Measurements from ENCODE around the gene KCNK3. TPM values are rescaled to one million over a fixed set of nuclear protein-coding genes. Genes with fewer than 3 reads are reported as not detected.
A peak's percentile ranks its signal among the peaks of the same experiment; 100 is the strongest.

The KCNK3 gene
- total and polyA plus RNA-seq, 4 donors: 6.7 to 29.9 (median 20.0) TPM

DNA sequence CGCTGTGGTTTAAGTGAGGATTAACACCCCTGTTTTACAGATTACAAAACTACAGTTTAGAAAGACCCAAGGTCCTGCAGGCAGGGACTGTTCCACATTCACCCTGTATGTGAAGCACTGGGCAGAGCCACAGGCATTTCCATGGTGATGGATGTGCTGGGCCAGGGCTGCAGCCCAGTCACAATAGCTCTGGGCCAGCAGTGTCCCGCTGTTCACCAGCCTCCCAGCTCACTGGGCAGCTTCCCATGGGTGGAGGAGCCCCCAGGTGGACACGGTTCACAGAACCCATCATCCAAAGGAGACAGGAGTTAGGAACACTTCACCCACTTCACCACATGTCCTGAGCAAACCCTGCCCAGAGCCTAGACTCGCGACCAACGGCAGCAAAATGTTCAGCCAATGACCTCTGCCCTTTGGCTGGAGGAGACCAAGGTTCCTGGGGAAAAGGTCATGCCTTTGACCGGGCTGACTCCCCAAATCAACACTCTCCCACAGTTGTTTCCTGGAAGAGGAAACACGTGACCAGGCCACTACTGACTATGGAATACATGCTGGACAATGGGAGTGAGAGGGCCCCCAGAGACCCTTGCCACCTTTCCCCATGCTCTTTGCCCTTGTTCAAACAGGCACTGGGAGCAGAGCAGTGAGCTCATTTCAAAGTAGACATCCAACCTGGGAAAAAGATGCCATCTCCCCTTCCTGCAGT, 43.5 kb downstream of the KCNK3 start:
- 53 to 54% methylated on average over 8 of the region's 8 CpGs for WGBS, 2 donors

GRCh38 chr2:26737221-26737620, 44.7 kb downstream of the KCNK3 start:
- H3K9me3 ChIP-seq (ENCODE audit: control insufficient read depth in 4 of 4, insufficient read depth in 3 of 4, low read length in 3 of 4): no peaks in the 10 kb centered on the region
- DNase-seq (no peak), ATAC-seq (ENCODE audit: insufficient read depth, low FRiP score) (no peak)
- WGBS, 2 donors: 87 to 89% methylated on average over 4 of the region's 4 CpGs
- no peak for TF ChIP-seq CTCF (IDR thresholded peaks at IDR 0.05; ENCODE audit: control extremely low read depth, extremely low read depth)
- H3K4me1 ChIP-seq (ENCODE audit: control insufficient read depth in 5 of 5, insufficient read depth in 5 of 5, low read length in 5 of 5): peaks cover 0 to 40% (median 20%) of the 10 kb centered on the region in 5 donors
- H3K4me3 ChIP-seq: no peak overlapping the region
- H3K27ac ChIP-seq (ENCODE audit: low read depth in 1 of 2, low read length in 1 of 2): no peak overlapping the region
- no peaks in the 10 kb centered on the region for H3K27me3 ChIP-seq (ENCODE audit: control insufficient read depth in 3 of 3, insufficient read depth in 3 of 3, low read length in 2 of 3)
- no peak overlapping the region for H3K9ac ChIP-seq (ENCODE audit: insufficient read depth in 1 of 2, low read length in 2 of 2)
- H3K36me3 ChIP-seq (ENCODE audit: control insufficient read depth in 4 of 4, insufficient read depth in 4 of 4, low read length in 4 of 4): no peaks in the 10 kb centered on the region

More for the DNA sequence above, 43.5 kb downstream of the KCNK3 start:
- Histone ChIP-seq H3K9me3 (ENCODE audit: control insufficient read depth in 4 of 4, insufficient read depth in 3 of 4, low read length in 3 of 4) (no peaks in the 10 kb centered on the region), H3K36me3 (ENCODE audit: control insufficient read depth in 4 of 4, insufficient read depth in 4 of 4, low read length in 4 of 4) (no peaks in the 10 kb centered on the region), H3K27me3 (ENCODE audit: control insufficient read depth in 3 of 3, insufficient read depth in 3 of 3, low read length in 2 of 3) (no peaks in the 10 kb centered on the region), H3K4me1 (ENCODE audit: control insufficient read depth in 5 of 5, insufficient read depth in 5 of 5, low read length in 5 of 5) (peaks cover 0 to 38% (median 12%) of the 10 kb centered on the region in 5 donors), H3K27ac (ENCODE audit: low read depth in 1 of 2, low read length in 1 of 2) (peak overlapping the region in 1 of 2 donors; percentile 46), H3K4me3 (no peak overlapping the region), H3K9ac (ENCODE audit: insufficient read depth in 1 of 2, low read length in 2 of 2) (no peak overlapping the region)
- ATAC-seq (ENCODE audit: insufficient read depth, low FRiP score): no peak
- no peak for DNase-seq
- no peak for TF ChIP-seq CTCF (IDR thresholded peaks at IDR 0.05; ENCODE audit: control extremely low read depth, extremely low read depth)

GRCh38 chr2:26738481-26738880, 46.0 kb downstream of the KCNK3 start:
- DNase-seq (no peak), ATAC-seq (ENCODE audit: insufficient read depth, low FRiP score) (no peak)
- Histone ChIP-seq H3K9ac (ENCODE audit: insufficient read depth in 1 of 2, low read length in 2 of 2) (no peak overlapping the region), H3K9me3 (ENCODE audit: control insufficient read depth in 4 of 4, insufficient read depth in 3 of 4, low read length in 3 of 4) (no peaks in the 10 kb centered on the region), H3K4me3 (no peak overlapping the region), H3K4me1 (ENCODE audit: control insufficient read depth in 5 of 5, insufficient read depth in 5 of 5, low read length in 5 of 5) (peaks cover 0 to 28% (median 12%) of the 10 kb centered on the region in 5 donors), H3K27ac (ENCODE audit: low read depth in 1 of 2, low read length in 1 of 2) (no peak overlapping the region), H3K27me3 (ENCODE audit: control insufficient read depth in 3 of 3, insufficient read depth in 3 of 3, low read length in 2 of 3) (no peaks in the 10 kb centered on the region), H3K36me3 (ENCODE audit: control insufficient read depth in 4 of 4, insufficient read depth in 4 of 4, low read length in 4 of 4) (no peaks in the 10 kb centered on the region)
- TF ChIP-seq CTCF (IDR thresholded peaks at IDR 0.05; ENCODE audit: control extremely low read depth, extremely low read depth): no peak
- 56 to 72% methylated on average over 4 of the region's 4 CpGs for WGBS, 2 donors

All from lung (tissue), 12 donors.